ENCODE data around the gene LNP1.

Gene LNP1

DNA sequence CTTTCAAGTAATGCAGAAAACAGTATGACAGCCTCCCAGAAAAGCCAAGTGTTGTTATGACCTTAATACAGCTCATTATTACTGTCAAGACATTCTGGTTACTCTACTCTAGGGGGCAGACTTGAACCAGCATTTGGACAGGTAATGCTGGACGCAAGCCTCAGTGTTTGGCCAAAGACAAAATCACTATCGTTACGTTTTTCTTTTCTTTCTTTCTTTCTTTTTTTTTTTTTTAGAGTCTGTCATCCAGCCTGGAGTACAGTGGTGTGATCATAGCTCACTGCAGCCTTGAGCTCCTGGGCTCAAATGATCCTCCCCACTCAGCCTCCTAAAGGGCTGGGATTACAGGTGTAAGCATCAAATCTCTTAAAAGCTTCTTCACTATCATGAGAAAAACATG is 61.7 kb downstream of the LNP1 start:
- peak; percentile 66 for DNase-seq (ENCODE audit: low read depth)
- TF ChIP-seq POLR2A (IDR thresholded peaks at IDR 0.05; ENCODE audit: extremely low read depth, insufficient read length): no peak
- TF ChIP-seq, protein P1, sequence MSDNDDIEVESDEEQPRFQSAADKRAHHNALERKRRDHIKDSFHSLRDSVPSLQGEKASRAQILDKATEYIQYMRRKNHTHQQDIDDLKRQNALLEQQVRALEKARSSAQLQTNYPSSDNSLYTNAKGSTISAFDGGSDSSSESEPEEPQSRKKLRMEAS (IDR thresholded peaks at IDR 0.05; ENCODE audit: low read depth, low read length): no peak
- TF ChIP-seq, protein P2, sequence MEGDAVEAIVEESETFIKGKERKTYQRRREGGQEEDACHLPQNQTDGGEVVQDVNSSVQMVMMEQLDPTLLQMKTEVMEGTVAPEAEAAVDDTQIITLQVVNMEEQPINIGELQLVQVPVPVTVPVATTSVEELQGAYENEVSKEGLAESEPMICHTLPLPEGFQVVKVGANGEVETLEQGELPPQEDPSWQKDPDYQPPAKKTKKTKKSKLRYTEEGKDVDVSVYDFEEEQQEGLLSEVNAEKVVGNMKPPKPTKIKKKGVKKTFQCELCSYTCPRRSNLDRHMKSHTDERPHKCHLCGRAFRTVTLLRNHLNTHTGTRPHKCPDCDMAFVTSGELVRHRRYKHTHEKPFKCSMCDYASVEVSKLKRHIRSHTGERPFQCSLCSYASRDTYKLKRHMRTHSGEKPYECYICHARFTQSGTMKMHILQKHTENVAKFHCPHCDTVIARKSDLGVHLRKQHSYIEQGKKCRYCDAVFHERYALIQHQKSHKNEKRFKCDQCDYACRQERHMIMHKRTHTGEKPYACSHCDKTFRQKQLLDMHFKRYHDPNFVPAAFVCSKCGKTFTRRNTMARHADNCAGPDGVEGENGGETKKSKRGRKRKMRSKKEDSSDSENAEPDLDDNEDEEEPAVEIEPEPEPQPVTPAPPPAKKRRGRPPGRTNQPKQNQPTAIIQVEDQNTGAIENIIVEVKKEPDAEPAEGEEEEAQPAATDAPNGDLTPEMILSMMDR (IDR thresholded peaks at IDR 0.05; ENCODE audit: low read depth, low read length): peak; percentile 58
- no peak overlapping the region for H3K4me3 ChIP-seq (ENCODE audit: low read depth, low read length)

DNA sequence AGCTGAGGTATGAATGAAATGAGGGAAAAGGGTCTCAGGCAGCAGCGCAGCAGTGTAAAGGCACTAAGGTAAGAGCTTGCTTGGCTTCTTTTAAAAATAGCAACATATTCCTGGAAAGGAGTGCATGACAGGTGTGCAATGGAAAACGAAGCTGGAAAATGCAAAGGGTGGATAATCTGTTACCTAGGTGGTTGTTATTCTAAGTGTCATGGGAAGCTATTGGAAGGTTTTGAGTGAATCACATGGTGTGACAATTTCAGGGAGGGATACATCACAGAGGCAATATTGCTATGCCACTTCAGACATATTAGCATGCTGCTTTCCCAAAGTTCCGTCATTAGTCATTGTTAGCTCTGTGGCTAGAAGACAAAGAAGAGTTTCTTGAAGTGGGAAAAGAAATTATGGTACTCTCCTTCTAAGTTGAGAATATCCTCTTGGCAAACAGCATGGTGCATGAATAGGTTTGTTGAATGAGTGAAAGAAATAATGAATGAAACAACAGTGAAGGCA is 62.4 kb downstream of the LNP1 start:
- TF ChIP-seq, protein P1 (IDR thresholded peaks at IDR 0.05; ENCODE audit: low read depth, low read length): no peak
- TF ChIP-seq MYC (IDR thresholded peaks at IDR 0.05; ENCODE audit: low read depth, low read length): no peak
- TF ChIP-seq, protein P2 (IDR thresholded peaks at IDR 0.05; ENCODE audit: low read depth, low read length): no peak
- no peak for TF ChIP-seq POLR2A (IDR thresholded peaks at IDR 0.05; ENCODE audit: extremely low read depth, insufficient read length)
- DNase-seq (ENCODE audit: low read depth): no peak
- H3K4me3 ChIP-seq (ENCODE audit: low read depth, low read length): no peak overlapping the region

DNA sequence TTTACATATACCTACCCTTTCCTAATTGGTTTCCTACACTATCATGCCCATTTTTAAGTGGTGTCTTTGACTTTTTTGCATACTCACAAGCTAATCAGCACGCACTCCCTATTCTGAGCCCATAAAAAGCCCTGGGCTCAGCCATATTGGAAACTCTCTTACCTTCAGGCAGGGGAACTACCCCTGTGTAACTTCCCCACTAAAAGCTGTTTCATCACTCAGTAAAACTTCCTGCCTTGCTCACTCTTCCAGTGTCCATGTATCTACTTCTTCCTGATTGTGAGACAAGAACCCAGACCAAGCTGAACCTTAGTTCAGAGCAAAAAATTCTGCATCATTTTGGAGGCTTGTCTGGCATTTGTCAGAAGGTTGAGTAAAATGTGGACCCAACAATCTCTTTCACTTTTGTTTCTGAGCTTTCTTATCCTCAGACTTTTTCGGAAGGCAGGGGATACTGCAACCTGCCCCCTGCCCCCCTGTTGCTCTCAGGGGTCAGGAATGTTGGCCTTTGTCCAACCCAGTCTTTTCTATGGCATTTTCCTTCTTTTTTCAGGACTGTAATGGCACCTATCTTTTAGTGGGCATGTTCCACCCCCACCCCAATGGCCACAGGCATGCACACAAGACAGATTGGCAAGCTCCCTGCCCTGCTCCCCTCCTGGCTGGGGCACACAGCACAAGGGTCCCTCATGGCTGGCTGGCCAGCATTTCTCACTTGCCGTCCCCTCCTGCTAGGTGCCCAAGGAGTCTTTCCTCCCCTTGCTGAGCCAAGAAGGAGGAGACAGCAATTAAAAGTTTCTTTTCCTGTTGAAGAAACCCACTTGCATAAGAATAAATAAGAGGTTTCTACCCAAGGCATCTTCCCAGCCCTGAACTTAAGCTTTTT is 64.8 kb downstream of the LNP1 start:
- no peak for TF ChIP-seq POLR2A (IDR thresholded peaks at IDR 0.05; ENCODE audit: extremely low read depth, insufficient read length)
- no peak for TF ChIP-seq MYC (IDR thresholded peaks at IDR 0.05; ENCODE audit: low read depth, low read length)
- TF ChIP-seq, protein P2 (IDR thresholded peaks at IDR 0.05; ENCODE audit: low read depth, low read length): no peak
- TF ChIP-seq, protein P1 (IDR thresholded peaks at IDR 0.05; ENCODE audit: low read depth, low read length): no peak
- DNase-seq (ENCODE audit: low read depth): peak; percentile 18
- no peak overlapping the region for H3K4me3 ChIP-seq (ENCODE audit: low read depth, low read length)

DNA sequence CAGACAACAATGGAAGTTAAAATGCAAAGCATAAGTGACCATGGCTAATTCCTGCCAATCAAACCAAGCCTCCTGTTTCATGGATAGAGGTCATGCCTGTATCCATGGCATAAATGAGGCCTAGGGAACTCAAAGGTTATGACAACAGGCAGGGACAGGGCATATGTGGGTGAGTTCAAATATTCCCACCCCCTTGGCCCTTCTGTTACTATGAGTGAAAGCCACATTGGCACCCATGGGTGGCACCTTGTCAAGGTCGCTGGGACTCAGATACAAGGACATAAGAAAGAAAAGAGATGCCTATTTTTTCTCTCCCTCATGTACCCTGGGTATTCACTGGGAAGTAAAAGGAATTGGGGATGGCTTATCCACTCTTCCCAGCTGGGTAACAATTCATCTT is 65.8 kb downstream of the LNP1 start:
- TF ChIP-seq POLR2A (IDR thresholded peaks at IDR 0.05; ENCODE audit: extremely low read depth, insufficient read length): no peak
- TF ChIP-seq, protein P2 (IDR thresholded peaks at IDR 0.05; ENCODE audit: low read depth, low read length): no peak
- TF ChIP-seq, protein P1 (IDR thresholded peaks at IDR 0.05; ENCODE audit: low read depth, low read length): no peak
- TF ChIP-seq MYC (IDR thresholded peaks at IDR 0.05; ENCODE audit: low read depth, low read length): no peak
- H3K4me3 ChIP-seq (ENCODE audit: low read depth, low read length): no peak overlapping the region
- no peak for DNase-seq (ENCODE audit: low read depth)

DNA sequence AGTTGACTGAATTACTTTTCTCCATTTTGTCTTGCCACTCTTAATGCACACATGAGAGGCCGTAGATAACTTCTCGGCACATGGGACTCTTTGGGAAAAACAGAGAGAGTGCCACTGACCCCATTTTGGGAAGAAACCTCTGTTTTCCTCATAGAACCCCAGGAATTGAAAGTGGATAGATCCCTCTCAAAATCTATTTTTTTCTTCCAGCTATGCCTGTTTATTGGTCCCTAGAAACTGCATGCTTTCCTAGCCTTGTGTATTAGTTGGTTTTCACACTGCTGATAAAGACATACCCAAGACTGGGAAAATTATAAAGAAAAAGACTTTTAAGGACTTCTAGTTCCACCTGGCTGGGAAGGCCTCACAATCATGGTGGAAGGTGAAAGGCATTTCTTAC is 67.3 kb downstream of the LNP1 start:
- no peak overlapping the region for H3K4me3 ChIP-seq (ENCODE audit: low read depth, low read length)
- TF ChIP-seq MYC (IDR thresholded peaks at IDR 0.05; ENCODE audit: low read depth, low read length): no peak
- TF ChIP-seq, protein P2 (IDR thresholded peaks at IDR 0.05; ENCODE audit: low read depth, low read length): no peak
- no peak for DNase-seq (ENCODE audit: low read depth)
